ENCODE data around the gene PACRG. TPM values are rescaled to one million over a fixed set of nuclear protein-coding genes. Genes with fewer than 3 reads are reported as not detected.

The PACRG gene
- total and polyA plus RNA-seq, 2 of the 8 experiments (the other 6 are each of a cell fraction or from before 2014, with no cell fraction given), result 0.44 to 0.54 TPM

- TF ChIP-seq CHD7 (IDR thresholded peaks at IDR 0.05; ENCODE audit: insufficient replicate concordance, low read length) (no peak), KDM1A (IDR thresholded peaks at IDR 0.05; ENCODE audit: borderline replicate concordance, low read length) (no peak), ASH2L (IDR thresholded peaks at IDR 0.05; ENCODE audit: low read length) (no peak), SIN3A (conservative IDR thresholded peaks at IDR 0.05 in 1 of 2, IDR thresholded peaks at IDR 0.05 in 1 of 2; ENCODE audit: low read depth in 1 of 2, low read length in 2 of 2) (no peak)
These were observed 399.0 kb downstream of the PACRG start (continued) for GRCh38 chr6:163126741-163127140.
